Measurements from ENCODE around the gene MCM3AP.

The MCM3AP gene

DNA sequence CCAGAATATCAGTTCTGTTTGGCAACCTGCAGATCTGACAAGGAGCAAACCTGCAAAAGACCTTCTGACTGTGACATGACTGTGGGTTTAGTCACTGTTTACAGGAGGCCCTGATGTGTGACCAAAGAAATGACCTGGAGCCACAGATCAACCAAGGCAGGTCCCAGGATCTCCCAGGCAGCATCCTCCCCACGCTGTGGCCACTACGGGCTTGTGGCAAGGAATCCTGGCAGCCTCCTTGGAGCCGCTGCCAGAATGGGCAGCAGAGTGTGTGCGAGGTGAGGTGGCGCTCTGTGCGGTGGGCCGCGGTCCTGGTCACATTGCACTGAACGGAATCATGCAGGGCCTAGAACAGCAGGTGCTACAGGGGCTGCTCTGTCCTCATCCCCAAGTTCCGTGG, 15.9 kb downstream of the MCM3AP start:
- DNase-seq (ENCODE audit: low spot score): no peak

DNA sequence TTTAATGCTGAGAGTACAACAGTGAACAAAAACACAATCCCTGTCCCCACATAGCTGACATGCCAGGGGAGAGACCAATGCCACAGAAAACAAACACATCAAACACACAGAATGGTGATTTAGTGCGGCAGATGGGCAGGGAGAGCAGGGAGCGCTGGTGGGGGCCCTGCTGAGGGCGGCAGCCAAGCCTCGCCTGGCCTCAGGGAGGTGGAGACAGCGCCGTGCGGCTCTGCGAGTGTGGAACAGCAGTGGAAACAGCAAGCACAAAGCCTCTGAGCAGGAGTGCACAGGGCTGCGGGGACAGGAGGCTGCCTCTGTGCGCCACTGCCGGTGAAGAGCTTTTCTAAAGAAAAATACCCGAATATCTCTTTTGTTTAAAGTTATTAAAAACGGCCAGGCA, 17.0 kb downstream of the MCM3AP start:
- no peak for DNase-seq (ENCODE audit: low spot score)

DNA sequence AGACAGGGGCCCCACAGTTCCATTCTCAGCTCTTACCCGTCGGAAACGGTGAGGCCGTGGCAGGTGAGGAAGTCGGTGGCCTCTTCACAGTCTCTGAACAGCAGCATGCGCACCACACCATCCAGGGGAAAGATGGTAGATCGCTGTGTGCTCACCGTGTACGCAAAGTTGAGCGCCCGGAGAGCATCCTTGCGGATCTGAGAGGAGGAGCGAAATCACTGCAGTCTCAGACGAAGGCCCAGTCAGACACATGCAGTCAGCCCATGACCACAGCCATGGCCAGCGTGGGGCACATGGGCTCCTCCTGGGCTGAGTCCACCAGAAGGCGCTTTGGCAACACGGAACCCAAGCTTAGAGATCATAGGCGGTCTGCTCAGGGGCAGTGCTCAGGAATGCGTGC, 18.5 kb downstream of the MCM3AP start:
- DNase-seq (ENCODE audit: low spot score): no peak

DNA sequence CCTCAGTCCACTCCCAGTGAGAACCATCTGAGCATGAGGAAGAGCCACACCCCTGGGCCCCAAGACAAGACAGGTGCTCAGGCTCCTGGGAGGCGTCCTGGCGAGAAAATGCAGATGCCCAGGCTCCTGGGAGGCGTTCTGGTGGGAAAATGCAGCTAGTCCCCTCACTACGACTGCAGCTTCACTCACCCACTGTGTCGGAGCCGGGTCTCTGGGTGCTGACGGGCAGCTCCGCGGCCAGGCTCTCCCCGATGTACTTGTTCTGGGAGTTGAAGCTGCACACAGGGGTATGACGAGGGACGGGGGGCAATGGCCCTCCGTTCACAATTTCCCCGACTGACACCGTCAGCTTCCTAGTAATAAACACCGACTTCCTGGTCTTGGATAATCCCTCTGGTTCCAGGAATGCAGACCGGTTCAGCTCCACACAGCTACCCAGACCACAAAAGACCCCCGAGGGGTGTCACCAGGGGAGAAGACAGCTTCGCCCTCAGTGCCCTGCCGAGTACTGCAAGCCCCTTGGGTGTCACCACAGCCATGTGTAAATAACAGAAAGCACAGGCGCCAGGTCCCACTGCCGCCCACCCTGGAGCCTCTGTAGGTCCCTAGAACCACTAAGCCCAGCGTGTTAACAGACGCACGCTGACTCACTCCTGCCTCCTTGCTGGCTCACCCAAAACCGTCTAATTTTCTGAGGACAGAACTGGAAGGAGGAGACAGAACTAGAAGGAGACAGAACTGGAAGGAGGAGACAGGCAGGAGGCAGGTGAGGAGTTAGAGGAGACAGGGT, 19.5 kb downstream of the MCM3AP start:
- DNase-seq (ENCODE audit: low spot score): no peak

DNA sequence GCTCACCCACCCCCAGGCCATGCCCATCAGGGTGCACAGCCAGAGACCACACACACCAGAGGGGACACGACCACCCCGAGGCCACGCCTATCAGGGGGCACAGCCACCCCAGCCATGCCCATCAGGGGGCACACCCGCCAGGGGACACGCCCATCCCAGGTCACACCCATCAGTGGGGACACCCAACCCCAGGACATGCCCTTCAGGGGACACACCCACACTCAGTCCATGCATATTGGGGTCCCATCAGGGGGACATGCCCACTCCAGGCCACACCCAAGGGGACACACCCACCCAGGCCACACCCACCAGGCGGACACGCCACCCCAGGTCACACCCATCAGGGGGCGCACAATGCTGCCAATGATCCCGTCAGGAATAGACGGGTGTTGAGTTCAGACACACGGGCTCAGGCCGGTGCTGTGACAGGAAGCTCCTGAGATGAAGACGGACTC, 20.7 kb downstream of the MCM3AP start:
- no peak for DNase-seq (ENCODE audit: low spot score)

DNA sequence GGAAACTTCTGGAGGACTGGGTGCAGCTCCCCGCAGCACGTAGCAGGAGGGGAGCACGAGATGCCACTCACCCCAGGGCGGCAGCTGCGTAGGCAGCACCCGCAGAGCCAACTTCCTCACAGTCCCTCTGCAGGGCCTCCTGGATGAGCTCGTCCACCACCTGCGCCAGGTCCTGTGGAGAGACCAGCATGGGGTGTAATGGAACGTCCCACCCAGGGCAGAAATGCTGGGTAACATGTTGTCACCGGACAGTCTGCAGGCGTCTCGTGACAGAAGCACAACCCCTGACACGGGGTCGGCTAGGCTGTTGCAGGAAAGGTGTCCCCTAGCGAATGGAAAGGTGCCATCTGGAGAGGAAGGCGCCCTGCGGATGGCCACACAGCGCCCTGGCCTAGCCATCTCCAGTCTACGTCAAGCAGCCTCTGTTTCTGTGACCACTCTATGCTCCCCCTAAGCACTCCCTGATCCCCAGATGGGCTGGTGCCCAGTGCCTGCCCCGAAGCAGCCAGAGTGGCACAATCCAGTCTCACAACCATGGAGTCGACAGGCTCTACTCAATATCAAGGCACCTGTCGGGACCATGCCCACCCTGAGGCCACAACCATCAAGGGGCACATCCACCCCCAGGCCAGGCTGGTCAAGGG, 21.2 kb downstream of the MCM3AP start:
- no peak for DNase-seq (ENCODE audit: low spot score)

DNA sequence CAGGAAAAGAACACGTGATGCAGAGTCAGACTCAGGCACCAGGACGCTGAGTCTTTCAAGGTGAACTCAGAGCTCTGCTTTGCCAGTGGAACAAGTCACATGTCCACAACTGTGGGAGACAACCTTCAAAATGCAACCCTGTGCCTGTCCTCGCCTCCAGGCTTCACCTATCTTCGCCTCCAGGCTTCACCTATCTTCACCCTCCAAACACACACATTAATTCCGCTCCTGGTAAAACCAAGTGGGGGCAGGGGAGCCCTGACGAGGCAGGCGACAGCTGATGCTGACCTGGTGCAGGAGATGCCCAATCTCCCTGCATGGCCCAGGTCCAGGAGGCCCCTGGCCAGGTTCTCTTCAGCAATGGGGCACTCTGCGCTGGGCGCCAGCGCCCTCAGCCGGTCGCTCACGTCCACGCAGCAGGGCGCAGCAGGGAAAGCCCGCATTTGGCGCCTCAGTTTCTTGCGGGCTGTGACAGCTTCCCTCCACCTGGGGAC, 28.9 kb downstream of the MCM3AP start:
- no peak for DNase-seq (ENCODE audit: low spot score)

DNA sequence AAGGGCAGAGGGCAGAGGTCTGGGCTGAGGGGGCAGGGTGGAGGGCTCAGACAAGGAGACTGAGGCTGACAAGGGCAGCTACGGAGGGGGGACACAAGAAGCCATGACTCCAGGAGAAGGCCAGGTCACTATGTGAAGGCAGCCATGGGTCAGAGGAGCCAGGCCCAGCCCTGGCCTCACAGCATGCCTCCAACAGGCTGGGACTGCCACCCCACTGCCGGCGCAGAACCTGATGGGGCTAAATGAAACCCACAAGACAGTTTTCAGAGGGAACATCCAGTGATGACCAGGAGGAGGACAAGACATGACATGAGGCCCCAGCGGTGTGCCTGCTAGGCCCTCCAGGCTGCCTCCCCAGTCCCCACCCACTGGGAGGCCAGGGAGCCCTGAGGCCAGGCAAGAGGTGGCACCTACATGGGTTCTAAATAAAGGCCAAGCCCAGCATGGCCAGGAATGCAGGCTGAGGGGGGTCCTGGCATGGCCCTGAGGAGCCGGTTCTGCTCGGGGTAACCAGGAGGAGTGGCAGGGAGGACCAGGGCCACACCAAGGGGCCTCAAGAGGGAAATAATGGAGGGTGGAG, 29.6 kb downstream of the MCM3AP start:
- DNase-seq (ENCODE audit: low spot score): no peak

DNA sequence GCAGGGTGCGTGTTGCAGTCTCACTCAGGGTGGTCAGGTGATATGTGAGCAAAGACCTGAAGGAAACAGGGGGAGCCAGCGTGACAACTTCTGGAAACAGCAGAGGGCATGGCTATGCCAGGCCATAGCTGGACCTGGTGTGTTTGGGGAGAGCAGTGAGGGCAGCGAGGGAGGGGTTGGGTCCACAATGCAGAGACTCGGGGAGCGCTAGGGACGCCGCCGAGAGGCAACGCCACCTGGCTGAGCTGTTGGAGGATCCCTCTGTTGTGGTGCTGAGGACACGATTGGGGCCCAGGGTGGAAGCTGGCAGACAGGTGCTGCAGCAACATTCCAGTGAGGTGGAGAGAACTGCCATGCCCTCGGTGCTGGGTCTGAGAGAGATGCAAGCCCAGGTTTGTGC, 30.2 kb downstream of the MCM3AP start:
- DNase-seq (ENCODE audit: low spot score): no peak

DNA sequence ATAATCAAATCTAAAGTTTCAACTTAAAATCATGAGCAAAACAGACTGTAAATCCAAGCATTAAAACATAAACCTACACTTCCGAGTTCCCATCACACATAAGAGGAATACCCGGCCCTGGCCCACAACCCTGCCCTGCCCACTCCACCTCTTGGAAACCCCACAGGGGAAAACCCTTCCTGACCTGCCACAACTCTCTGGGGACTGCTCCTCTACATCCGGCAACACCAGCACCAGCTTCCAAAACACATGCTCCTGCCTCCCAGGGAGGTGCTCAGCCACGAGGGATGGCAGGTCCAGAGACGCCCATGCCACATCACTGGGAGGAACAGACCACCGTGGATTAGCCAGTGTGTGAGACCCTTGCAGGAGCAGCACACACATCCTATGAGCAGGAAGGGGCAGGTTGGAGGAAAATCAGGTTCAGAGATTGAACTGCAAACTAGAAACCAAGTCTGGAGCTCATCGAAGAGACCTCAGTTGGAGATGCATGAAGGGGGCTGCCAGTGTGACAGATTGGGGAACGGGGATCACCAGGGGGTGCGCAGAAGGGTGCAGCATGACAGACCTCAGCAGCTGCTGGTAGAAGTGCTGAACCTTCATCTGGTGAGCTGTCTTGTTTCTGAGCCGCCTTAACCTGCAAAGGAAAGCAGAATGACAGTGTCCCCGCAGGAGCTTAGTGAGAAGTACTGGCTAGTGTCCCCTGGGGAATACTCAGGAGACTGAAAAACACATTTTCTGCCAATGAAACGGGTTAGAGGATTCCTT, 31.0 kb downstream of the MCM3AP start:
- no peak for DNase-seq (ENCODE audit: low spot score)

DNA sequence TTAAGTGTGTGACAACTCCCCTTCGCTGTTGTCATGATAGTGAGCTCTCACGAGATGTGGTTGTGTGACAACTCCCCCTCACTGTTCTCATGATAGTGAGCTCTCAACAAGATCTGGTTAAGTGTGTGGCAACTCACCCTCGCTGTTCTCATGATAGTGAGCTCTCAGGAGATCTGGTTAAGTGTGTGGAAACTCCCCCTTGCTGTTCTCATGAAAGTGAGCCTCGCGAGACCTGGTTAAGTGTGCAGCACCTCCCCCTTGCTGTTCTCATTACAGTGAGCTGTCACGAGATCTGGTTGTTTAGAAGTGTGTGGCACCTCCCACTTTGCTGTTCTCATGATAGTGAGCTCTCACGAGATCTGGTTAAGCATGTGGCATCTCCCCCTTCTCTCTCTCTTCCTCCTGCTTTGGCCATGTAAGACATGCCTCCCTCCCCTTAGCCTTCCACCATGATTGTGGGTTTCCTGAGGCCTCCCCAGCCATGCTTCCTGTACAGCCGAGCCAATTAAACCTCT, 31.7 kb downstream of the MCM3AP start:
- no peak for DNase-seq (ENCODE audit: low spot score)

DNA sequence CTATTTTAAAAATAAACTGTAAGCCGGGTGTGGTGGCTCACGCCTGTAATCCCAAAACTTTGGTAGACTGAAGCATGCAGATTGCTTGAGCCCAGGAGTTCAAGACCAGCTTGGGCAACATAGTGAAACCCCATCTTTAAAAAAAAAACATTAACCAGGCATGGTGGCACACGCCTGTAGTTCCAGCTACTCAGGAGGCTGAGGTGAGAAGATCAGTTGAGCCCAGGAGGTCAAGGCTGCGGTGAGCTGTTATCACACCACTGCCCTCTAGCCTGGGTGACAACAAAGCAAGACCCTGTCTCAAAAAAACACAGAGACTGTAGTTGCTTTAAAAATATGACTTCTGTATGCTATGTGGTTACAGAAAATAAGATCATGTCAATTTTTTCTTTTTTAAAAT, 32.6 kb downstream of the MCM3AP start:
- DNase-seq (ENCODE audit: low spot score): no peak

DNA sequence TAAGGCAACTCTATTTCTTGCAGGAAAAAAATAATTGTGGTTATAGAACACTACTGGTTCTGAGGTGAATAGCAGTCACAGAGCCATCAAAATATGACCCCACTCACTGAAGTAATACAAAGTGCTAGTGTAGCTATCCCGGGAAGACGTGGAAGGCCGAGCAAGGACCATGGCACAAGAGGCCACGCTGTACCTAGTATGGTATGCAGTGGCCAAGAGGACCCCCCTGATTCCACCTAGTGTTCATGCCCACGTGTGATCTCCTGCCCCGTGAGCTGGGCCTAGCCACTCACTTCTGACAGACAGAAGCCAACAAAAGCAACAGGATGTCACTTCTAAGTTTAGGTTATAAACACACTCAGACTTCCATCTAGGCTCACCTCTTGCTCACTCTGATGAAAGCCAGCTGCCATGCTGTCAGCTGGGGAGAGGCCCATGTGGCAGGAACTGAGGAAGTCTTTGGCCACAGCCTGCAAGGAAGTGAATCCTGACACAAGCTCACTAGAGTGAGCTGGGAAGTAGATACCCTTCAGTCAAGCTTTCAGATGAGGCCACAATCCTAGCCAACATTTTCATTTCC, 35.2 kb downstream of the MCM3AP start:
- no peak for DNase-seq (ENCODE audit: low spot score)

DNA sequence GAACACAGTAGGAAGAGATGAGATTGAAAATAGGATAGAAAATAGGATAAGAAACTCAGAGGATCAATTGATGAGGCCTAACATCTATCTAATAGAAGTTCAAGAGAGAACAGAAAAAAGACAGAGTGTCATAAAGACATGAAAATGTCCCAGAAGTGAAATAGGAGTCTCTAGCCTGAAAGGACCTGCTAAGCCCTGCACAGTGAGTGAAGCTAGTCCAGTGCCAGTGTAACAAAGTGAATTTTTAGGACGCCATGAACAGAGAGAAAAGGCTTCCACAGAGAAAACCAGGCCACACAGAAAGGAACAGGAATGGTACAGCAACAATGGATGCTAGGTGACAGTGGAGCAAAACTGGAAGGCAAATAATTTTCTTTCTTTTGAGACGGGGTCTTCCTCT, 36.6 kb downstream of the MCM3AP start:
- DNase-seq (ENCODE audit: low spot score): no peak

DNA sequence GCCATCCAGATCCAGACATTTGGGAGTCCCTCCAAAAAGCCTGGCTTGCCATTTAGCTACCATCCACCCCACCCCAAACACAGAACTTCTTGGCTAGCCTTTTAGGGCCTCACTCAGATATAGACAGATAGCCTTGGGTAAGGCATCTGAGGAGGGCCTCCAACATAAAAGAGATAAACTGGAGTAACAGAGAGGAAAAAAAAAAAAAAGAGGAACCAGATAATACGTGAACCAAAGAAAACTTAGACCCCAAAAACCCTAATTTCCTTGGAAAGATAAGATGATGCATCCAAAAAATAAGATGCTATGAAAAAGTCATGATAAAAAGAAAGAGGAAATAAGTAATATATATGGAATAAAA, 37.0 kb downstream of the MCM3AP start:
- no peak for DNase-seq (ENCODE audit: low spot score)

DNA sequence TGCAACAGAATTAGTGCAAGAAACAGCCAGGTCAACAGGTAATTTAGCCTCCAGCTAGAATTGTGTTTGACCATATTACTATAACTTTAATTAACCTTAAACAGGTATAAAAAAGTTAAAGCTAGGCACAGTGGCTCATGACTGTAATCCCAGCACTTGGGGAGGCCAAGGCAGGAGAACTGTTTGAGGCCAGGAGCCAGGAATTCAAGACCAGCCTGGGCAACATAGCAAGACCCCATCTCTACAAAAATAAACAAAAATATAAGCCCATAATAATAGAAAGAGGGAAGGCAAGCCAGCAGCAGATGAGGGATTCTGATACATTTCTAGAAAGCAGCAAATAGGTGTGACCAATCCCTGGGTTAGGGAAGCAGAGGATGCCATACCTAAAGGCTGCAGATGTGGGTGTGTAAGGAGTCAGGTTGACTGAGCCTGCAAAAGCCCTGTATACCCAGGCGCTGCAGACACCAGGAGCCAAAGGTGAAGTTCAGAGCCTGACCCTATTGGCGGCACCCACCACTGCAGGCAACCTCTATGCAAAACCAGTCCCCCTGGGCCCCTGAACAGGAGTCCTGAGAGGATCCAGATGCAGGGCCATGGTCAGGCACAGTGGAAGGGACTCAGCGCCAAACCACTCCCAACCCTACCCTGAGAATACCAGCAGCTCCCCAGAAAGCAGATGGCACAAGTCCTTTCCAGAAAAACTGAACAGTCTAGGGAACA, 37.6 kb downstream of the MCM3AP start:
- no peak for DNase-seq (ENCODE audit: low spot score)

DNA sequence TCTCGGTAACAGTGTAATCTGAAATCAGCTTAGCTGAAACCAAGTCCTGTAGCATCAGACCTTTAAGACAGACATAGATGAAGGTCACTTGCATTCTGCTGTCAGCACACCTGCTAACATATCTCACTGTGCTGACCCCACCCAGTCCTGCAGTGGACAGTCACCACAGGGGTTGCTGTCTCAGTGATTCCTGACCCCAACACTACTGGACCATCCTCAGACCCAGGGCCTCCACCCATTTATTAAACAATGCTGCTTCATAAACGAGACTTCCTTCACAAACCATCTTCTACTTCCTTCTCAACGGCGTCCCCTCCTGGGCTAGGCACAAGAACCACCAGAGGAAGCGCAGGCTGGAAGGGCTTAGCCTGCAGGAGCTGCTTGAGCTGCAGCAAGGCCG, 39.1 kb downstream of the MCM3AP start:
- no peak for DNase-seq (ENCODE audit: low spot score)

DNA sequence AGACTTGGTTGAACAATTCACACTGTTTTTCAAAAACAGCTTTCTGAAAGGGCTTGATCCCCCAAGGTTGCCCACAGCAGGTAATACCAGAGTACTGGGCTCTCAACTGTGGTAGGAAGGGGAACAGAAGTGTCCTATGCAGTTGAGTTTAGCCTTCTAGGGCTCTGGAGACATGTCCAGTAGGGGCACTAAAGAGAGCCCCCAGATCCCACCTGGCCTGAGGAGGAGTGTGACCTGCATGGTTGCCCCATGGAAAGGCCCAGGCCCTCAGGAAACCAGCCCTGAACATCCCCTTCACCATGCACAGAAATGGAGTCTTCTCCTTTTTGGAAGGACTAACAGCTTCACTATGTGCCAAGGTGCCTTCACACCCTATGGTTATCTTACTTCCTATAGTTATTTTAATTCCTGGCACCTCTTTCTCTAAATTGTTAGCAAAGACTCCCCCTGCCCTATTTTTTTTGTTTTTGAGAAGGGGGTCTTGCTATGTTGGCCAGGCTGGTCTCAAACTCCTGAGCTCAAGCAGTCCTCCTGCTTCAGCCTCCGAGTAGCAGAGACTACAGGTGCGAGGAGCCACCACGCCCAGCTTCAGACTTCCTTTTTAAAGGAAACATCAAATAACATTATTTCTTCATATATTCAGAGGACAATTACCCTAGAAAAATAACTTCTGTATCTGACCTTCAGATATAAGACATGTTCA, 40.0 kb downstream of the MCM3AP start:
- DNase-seq (ENCODE audit: low spot score): no peak

DNA sequence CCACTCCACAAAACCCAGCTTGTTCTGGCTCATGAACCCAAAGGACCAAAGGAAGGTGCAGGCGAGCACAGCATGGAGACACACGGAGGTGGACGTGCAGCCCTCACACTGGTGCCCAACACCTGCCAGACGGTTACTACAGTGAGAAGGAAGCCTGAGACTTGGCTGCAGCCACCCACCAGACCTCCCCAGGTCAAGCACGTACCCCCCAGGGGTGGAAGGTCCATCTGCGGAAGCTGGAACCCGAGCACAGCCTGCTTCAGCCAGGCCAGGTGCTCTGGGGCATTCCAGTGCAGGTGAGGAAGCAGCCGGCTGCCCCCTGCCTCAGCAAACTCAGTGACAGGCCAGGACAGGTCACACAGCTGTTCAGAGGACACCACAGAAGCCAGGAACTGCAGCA, 40.8 kb downstream of the MCM3AP start:
- DNase-seq (ENCODE audit: low spot score): no peak

DNA sequence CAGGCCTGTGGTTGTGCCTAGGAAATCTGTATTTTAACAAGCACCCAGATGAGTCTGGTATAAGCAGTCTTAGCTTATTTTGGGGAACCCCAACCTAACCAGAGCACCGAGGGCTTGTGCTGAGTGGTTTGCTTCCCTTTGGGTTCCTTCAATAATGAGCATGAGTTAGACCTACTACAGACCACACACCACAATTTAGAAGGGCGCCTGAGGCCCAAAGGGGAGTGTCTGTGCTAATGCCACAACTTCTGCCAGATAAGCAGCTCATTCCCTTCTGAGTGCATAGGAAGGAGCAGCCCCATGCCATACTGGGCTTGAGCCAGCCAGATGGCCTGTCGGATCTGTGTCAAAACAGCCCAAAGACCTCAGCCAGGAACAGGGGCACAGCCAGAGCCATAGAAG, 41.5 kb downstream of the MCM3AP start:
- no peak for DNase-seq (ENCODE audit: low spot score)

DNA sequence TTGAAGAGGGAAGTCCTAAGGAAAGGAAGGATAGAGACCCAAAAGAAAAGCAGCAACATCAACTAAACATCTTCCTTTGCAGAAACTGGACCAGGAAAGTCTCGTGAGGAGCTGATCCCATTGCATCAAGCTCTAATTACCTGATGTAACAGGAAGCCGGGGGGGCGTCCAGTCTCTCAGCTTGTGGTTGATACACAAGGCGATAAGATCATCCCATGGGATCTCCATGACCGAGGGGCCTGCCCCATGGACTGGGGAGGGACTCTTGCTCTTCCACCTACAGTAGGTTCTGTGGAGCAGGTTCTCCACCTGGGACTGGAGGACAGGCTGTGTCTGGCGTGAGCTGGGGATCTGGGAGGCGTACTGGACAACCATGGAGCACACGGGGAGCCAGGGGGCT, 42.1 kb downstream of the MCM3AP start:
- DNase-seq (ENCODE audit: low spot score): no peak

All from RKO (cell line).